NT2/D1 (cell line): Measurements from ENCODE around the gene FOXO6.

ENCODE experiments used
- DNase-seq: peaks from one replicate; pipeline ENCODE4 v3.0.0-alpha.2; 2011; ENCODE audit warnings: low read depth, low spot score
- H3K27me3 ChIP-seq: 2 replicates; pipeline ENCODE4 v1.6.0; 2011; ENCODE audit warnings: mild to moderate bottlenecking; ENCODE audit not compliant: insufficient read length, insufficient read depth
- H3K36me3 ChIP-seq: 2 replicates; pipeline ENCODE4 v1.6.1; 2011; ENCODE audit warnings: mild to moderate bottlenecking, low read length, mixed read lengths; ENCODE audit not compliant: insufficient read depth, insufficient read length
- H3K4me1 ChIP-seq: 2 replicates; pipeline ENCODE4 v1.5.1; 2011; ENCODE audit not compliant: insufficient read depth, insufficient read length
- H3K4me3 ChIP-seq: 2 replicates; pipeline ENCODE4 v1.5.1; 2011; ENCODE audit warnings: low read depth; ENCODE audit not compliant: insufficient read length
- H3K9ac ChIP-seq: 2 replicates; pipeline ENCODE4 v1.6.0; 2011; ENCODE audit warnings: low read depth; ENCODE audit not compliant: insufficient read length
- H3K9me3 ChIP-seq: 2 replicates; pipeline ENCODE4 v1.5.1; 2011; ENCODE audit warnings: mild to moderate bottlenecking, low read length; ENCODE audit not compliant: insufficient read depth
- SUZ12 ChIP-seq: IDR thresholded peaks from 2 replicates; pipeline ENCODE4 v1.6.1; 2011; ENCODE audit not compliant: insufficient read length, insufficient read depth; ENCODE audit errors: extremely low read depth
- YY1 ChIP-seq: IDR thresholded peaks from 2 replicates; pipeline ENCODE4 v1.6.1; 2011; ENCODE audit not compliant: insufficient read length, insufficient read depth
- ZNF274 ChIP-seq: IDR thresholded peaks from 2 replicates; pipeline ENCODE4 v1.6.1; 2011; ENCODE audit warnings: mild to moderate bottlenecking, low read depth, low read length

The FOXO6 gene

DNA sequence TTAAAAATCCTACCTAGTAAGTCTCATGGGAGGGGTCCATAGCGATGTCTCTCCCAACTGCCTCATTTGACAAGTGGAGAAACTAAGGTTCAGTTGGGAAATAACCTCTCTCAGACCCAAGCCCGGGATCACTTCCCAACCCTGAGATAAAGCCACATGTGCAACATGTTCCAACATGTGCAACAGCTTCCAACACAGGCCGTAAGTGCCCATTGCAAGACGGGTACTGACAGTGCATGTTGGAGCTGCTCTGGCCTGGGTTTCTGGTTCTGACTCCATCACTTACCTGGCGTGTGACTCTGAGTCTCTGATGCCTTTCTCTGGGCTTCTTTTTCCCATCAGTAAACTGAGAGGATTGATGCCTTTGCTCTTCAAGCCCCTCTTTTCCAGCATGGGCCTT, 38.0 kb upstream of the FOXO6 start:
- Histone ChIP-seq H3K4me1 (peaks cover 15% of the 10 kb centered on the region), H3K36me3 (no peaks in the 10 kb centered on the region), H3K9ac (no peak overlapping the region), H3K9me3 (no peaks in the 10 kb centered on the region), H3K27me3 (peaks cover 11% of the 10 kb centered on the region), H3K4me3 (no peak overlapping the region)
- no peak for DNase-seq
- TF ChIP-seq SUZ12 (no peak), YY1 (no peak), ZNF274 (no peak)

DNA sequence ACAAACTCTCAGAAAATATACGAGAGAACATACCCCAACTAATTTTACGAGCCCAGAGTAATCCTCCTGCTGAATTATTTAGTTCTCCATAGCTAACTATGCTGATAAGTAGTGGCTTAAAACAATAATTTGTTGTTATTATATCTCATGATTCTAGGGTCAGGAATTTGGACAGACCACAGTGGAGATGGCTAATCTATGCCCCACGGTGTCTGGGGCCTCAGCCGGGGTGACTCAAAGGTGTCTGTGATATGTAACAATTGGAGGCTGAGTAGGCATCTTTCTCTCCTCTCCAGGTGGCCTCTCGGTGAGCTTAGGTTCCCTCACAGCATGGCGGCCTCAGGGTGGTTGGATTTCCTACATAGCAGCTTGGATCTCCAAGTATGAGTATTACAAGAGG, 35.4 kb upstream of the FOXO6 start:
- Histone ChIP-seq H3K9ac (no peak overlapping the region), H3K4me1 (peaks cover 10% of the 10 kb centered on the region), H3K36me3 (no peaks in the 10 kb centered on the region), H3K27me3 (peaks cover 12% of the 10 kb centered on the region), H3K4me3 (no peak overlapping the region), H3K9me3 (no peaks in the 10 kb centered on the region)
- TF ChIP-seq SUZ12 (no peak), YY1 (no peak), ZNF274 (no peak)
- no peak for DNase-seq

DNA sequence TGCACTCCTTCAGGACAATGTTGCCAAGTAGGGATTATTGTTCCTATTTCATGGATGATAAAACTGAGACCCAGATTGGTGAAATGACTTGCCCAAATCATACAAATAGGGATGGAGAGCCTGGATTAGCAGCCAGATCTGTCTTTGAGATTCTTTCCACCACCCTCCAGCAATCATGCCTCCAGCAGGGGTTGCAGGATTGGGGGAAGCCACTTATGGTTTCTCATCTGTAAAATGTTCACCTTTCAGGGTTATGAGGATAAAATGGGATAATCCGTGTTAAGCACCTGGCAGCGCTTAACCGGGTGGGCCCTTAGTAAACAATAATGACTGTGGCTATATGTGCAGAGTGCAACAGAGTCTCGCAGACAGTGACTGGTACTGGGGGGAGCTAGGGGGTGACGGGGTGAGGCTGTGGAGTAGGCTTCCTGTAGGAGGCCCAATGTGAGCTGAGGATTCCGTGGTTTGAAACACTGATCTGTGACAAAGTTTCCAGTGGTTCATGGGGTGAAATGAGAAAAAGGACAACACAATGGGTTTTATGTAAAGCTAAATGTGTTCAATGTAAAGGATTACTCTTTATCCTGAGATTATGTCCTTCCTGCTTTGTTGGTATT, 33.7 kb upstream of the FOXO6 start:
- no peak for DNase-seq
- Histone ChIP-seq H3K9me3 (no peaks in the 10 kb centered on the region), H3K36me3 (no peaks in the 10 kb centered on the region), H3K4me1 (peaks cover 12% of the 10 kb centered on the region), H3K27me3 (peaks cover 12% of the 10 kb centered on the region), H3K9ac (no peak overlapping the region), H3K4me3 (no peak overlapping the region)
- TF ChIP-seq SUZ12 (no peak), ZNF274 (no peak), YY1 (no peak)

DNA sequence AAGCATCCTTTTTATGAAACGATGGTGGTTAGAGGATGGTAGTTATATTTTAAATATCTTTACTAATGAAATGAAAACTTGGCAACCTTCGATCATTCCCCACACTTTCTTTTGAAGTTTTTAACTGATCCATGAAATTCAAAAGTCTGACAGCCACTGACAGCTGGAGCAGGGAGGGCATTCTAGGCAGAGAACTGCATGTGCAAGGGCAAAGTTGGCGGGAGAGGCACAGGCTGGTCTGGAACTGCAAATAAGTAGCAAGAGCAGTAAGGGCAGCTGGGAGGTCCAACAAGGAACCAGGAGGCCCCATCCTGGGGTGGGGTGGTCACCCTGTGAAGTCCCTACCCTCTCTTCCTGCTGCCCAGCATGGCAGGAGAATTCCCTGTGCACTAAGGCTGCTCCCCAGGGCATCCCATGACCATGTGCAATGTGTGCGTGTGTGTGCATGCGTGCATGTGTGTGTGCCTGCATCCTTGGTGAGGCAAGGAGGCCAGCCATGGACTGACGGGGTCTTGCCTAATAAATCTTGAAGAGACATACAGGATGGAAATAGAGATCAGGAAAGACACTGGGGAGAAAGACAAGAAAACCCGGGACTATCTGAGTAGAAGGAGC, 33.1 kb upstream of the FOXO6 start:
- no peak for DNase-seq
- TF ChIP-seq YY1, result no peak
- no peak for TF ChIP-seq SUZ12
- TF ChIP-seq ZNF274, result no peak
- H3K9ac ChIP-seq, result no peak overlapping the region
- H3K36me3 ChIP-seq, result no peaks in the 10 kb centered on the region
- peaks cover 12% of the 10 kb centered on the region for H3K27me3 ChIP-seq
- no peak overlapping the region for H3K4me3 ChIP-seq
- H3K4me1 ChIP-seq, result peaks cover 13% of the 10 kb centered on the region
- no peaks in the 10 kb centered on the region for H3K9me3 ChIP-seq

DNA sequence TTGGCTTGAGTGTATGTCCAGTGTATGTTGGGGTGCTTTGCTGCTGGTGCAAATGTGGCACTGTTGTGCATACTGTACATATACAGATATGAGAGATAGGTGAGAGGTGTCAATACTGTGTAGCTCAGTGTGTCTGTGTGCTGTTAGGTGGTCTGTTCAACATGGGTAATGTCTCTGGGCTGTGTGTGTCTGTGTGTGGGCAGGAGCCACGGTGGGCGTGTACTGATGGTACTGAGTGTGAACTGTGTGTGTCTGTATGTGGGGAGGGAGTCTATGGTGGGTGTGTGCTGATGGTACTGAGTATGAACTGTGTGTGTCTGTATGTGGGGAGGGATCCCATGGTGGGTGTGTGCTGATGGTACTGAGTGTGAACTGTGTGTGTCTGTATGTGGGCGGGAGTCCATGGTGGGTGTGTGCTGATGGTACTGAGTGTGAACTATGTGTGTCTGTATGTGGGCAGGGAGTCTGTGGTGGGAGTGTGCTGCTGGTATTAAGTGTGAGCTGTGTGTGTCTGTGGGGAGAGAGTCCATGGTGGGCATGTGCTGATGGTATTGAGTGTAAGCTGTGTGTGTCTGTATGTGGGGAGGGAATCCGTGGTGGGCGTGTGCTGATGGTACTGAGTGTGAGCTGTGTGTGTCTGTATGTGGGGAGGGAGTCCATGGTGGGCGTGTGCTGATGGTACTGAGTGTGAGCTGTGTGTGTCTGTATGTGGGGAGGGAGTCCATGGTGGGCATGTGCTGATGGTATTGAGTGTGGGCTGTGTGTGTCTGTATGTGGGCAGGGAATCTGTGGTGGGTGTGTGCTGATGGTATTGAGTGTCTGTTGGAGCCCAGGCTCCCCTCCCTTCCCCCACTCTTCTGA, 32.2 kb upstream of the FOXO6 start:
- Histone ChIP-seq H3K4me3 (no peak overlapping the region), H3K27me3 (peaks cover 12% of the 10 kb centered on the region), H3K9ac (no peak overlapping the region), H3K4me1 (peaks cover 13% of the 10 kb centered on the region), H3K9me3 (peaks cover 2% of the 10 kb centered on the region; the same call in 1 of the 2 replicates), H3K36me3 (no peaks in the 10 kb centered on the region)
- no peak for DNase-seq
- no peak for TF ChIP-seq SUZ12

DNA sequence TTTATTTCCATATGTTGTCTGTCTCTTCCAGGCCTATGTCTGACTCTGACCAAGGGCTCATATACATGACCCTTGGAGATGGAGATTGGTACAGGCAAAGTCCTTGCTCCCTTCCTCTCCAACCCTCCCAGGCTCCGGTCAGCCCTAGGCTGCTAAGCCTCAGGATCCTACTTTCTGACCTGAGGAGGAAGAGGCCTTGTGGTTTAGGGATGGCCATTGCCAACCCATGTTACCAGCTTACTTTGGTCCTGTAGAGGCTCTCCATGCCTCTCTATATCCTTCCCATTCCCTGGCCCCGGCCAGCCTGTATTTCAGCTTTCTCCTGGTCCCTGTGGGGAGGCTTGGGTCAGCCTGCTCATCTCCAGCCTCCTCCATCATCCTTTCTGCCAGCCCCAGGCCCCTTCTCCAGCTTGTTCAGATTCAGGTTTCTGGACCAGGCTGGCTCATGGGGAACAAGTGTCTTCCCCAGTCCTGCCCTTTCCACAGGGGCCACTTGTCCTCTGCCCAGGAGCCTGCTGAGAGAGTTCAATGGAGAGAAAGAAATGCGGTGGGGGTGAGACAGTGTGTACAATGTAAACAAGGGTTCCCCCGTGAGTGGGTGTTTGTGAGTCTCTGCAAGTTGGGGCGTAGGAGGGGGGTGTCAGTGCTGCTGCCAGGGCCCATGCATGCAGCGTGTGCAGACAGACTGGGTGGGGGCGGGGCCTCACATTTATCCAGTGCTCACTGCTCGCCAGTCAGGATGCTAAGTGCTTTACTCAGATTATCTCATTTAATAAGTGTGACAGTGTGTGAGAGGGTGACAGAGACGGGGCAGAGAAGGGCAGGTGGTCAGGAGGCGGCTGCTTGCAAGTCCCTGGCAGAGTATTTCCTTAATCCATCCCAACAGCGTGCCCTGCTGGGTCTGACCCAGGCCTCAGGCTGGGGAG, 31.3 kb upstream of the FOXO6 start:
- H3K4me3 ChIP-seq, result no peak overlapping the region
- TF ChIP-seq ZNF274, result no peak
- no peak for TF ChIP-seq YY1
- no peak for TF ChIP-seq SUZ12
- H3K36me3 ChIP-seq, result no peaks in the 10 kb centered on the region
- peaks cover 13% of the 10 kb centered on the region for H3K4me1 ChIP-seq
- no peak for DNase-seq
- peaks cover 12% of the 10 kb centered on the region for H3K27me3 ChIP-seq
- H3K9ac ChIP-seq, result no peak overlapping the region
- H3K9me3 ChIP-seq, result peaks cover 11% of the 10 kb centered on the region
